Duodenal mucosa (tissue), 2 donors: ENCODE results near the gene CGN.

ENCODE experiments used
- H3K27ac ChIP-seq: one replicate; pipeline ENCODE4 v1.7.0; 2013; ENCODE audit warnings: low read depth, low read length
- H3K27me3 ChIP-seq, 2 donors: one replicate each; pipeline ENCODE4 v1.7.0; 2013; ENCODE audit warnings: low read length in 2 of 2, control low read depth in 1 of 2; ENCODE audit not compliant: insufficient read depth in 2 of 2, control insufficient read depth in 1 of 2
- H3K36me3 ChIP-seq, 2 donors: one replicate each; pipeline ENCODE4 v1.7.0; 2013; ENCODE audit warnings: low read length in 2 of 2, control low read depth in 1 of 2; ENCODE audit not compliant: insufficient read depth in 2 of 2, control insufficient read depth in 1 of 2
- H3K4me1 ChIP-seq, 2 donors: one replicate each; pipeline ENCODE4 v1.7.0; 2013; ENCODE audit warnings: low read length in 2 of 2, control low read depth in 1 of 2; ENCODE audit not compliant: insufficient read depth in 2 of 2, control insufficient read depth in 1 of 2
- H3K4me3 ChIP-seq, 2 donors: one replicate each; pipeline ENCODE4 v1.7.0; 2013; ENCODE audit warnings: low read length in 2 of 2, low read depth in 1 of 2
- H3K9ac ChIP-seq, 2 donors: one replicate each; pipeline ENCODE4 v1.7.0; 2013; ENCODE audit warnings: low read length in 2 of 2, low read depth in 1 of 2
- H3K9me3 ChIP-seq, 2 donors: one replicate each; pipeline ENCODE4 v1.7.0; 2013; ENCODE audit warnings: low read length in 2 of 2, control low read depth in 1 of 2; ENCODE audit not compliant: control insufficient read depth in 1 of 2

Gene CGN

GRCh38 chr1:151495316-151495715, 15.9 kb upstream of the CGN start:
- H3K4me1 ChIP-seq = peaks cover 10 to 16% of the 10 kb centered on the region in 2 donors
- H3K27me3 ChIP-seq = no peaks in the 10 kb centered on the region
- no peak overlapping the region for H3K9ac ChIP-seq
- no peak overlapping the region for H3K4me3 ChIP-seq
- H3K27ac ChIP-seq = no peak overlapping the region
- no peaks in the 10 kb centered on the region for H3K36me3 ChIP-seq
- no peaks in the 10 kb centered on the region for H3K9me3 ChIP-seq

GRCh38 chr1:151499365-151499764, 11.8 kb upstream of the CGN start:
- Histone ChIP-seq H3K36me3 (no peaks in the 10 kb centered on the region), H3K9ac (peak overlapping the region in 1 of 2 donors; percentile 14), H3K27ac (peak overlapping the region; percentile 43), H3K4me3 (no peak overlapping the region), H3K4me1 (peaks cover 27 to 29% of the 10 kb centered on the region in 2 donors), H3K9me3 (no peaks in the 10 kb centered on the region), H3K27me3 (no peaks in the 10 kb centered on the region)

- no peaks in the 10 kb centered on the region for H3K27me3 ChIP-seq
- H3K36me3 ChIP-seq = no peaks in the 10 kb centered on the region
- peak overlapping the region; percentile 43 for H3K27ac ChIP-seq
- peak overlapping the region in 1 of 2 donors; percentile 14 for H3K9ac ChIP-seq
- no peak overlapping the region for H3K4me3 ChIP-seq
- H3K4me1 ChIP-seq = peaks cover 25 to 27% of the 10 kb centered on the region in 2 donors
- H3K9me3 ChIP-seq = no peaks in the 10 kb centered on the region
Measured at GRCh38 chr1:151499930-151500329, 11.3 kb upstream of the CGN start.

- H3K9ac ChIP-seq = no peak overlapping the region
- H3K27me3 ChIP-seq = no peaks in the 10 kb centered on the region
- H3K4me1 ChIP-seq = peaks cover 24 to 27% of the 10 kb centered on the region in 2 donors
- H3K9me3 ChIP-seq = no peaks in the 10 kb centered on the region
- no peaks in the 10 kb centered on the region for H3K36me3 ChIP-seq
- H3K27ac ChIP-seq = no peak overlapping the region
- H3K4me3 ChIP-seq = no peak overlapping the region
Measured at GRCh38 chr1:151501474-151501873, 9.7 kb upstream of the CGN start.

GRCh38 chr1:151502035-151502700, 9.0 kb upstream of the CGN start:
- no peaks in the 10 kb centered on the region for H3K9me3 ChIP-seq

DNA sequence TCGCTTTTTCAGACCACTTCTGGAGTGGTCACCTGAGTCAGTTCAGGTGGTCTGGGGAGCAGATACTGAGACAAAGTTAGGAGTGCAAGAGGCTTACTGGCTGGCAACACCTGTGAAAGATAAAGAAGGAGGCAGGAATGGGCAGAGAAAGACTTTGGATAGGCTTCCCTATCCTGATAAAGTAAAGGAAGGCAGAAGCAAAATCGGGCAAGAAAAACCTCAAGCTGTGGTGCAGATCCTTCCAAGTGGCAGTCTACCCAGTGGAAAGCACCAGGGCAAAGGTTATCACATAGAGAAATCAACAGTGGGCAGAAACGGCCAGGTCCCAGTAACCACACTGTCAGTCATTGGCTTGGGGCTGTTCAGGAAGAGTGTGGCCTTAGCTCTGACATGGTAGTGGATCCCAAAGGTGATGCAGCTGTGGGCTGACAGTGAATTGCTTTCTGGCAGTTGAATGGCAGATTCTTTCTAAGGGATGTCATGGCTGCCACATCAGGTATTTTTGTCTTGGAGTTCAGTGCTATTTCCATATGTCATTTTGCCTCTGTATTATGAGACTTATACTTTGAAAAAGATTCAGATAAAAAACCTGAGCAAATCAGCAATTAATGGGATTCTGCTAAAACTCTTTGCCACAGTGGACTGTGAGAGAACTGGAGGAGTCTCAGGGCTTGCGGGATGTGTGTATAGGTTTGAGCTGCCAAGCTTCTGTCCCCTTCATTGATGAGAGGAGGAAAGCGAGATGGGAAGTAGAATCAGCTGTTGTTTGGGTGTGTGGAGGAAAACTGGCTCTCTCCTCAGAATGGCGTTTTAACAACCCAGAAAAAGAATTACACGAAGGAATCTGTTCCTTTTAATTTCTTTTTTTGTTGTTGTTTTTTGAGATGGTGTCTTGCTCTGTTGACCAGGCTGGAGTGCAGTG, 8.1 kb upstream of the CGN start:
- H3K9ac ChIP-seq = no peak overlapping the region
- no peak overlapping the region for H3K27ac ChIP-seq
- H3K36me3 ChIP-seq = no peaks in the 10 kb centered on the region
- no peaks in the 10 kb centered on the region for H3K27me3 ChIP-seq
- H3K9me3 ChIP-seq = no peaks in the 10 kb centered on the region
- H3K4me3 ChIP-seq = no peak overlapping the region
- peaks cover 24 to 27% of the 10 kb centered on the region in 2 donors for H3K4me1 ChIP-seq

More at GRCh38 chr1:151502035-151502700, 9.0 kb upstream of the CGN start:
- H3K4me3 ChIP-seq = no peak overlapping the region
- H3K36me3 ChIP-seq = no peaks in the 10 kb centered on the region
- no peak overlapping the region for H3K9ac ChIP-seq
- H3K27ac ChIP-seq = no peak overlapping the region
- H3K4me1 ChIP-seq = peaks cover 24 to 27% of the 10 kb centered on the region in 2 donors
- no peaks in the 10 kb centered on the region for H3K27me3 ChIP-seq

DNA sequence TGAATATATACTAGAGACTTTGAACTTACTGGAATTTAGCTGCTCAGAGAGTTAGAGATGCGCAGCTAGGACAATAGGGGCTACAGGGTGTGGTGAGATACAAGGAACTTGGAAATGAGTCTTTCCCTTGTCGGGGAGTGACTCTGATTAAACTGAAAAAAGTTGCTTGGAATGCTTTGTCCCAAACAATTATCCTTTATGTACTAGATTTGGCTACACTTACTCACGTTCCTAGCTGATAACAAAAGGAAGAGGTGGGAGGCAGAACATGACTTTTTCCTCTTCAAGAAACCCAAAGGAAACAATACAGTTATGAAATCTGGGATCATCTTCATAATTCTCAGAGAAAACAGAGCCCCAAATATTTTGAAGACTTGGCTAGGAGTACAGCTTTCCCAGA, 6.9 kb upstream of the CGN start:
- H3K27ac ChIP-seq = no peak overlapping the region
- no peaks in the 10 kb centered on the region for H3K27me3 ChIP-seq
- no peak overlapping the region for H3K9ac ChIP-seq
- peaks cover 20 to 27% of the 10 kb centered on the region in 2 donors for H3K4me1 ChIP-seq
- H3K36me3 ChIP-seq = no peaks in the 10 kb centered on the region
- H3K9me3 ChIP-seq = no peaks in the 10 kb centered on the region
- no peak overlapping the region for H3K4me3 ChIP-seq

DNA sequence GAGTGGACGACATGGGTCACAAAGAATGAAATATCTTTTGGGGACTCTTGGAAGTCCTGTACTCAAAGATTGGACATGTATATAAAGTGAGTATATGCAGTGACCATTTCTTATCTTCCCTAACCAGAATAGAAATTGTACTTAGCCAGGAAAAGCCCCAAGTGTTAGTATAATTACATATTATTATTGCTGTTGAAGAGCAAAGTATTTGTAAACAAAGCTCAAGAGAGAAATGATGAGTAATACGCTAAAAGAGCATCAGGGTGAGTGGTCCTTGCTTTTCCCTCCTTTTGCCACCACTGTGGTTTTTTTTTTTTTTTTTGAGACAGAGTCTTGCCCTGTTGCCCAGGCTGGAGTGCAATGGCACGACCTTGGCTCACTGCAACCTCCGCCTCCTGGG, 6.4 kb upstream of the CGN start:
- Histone ChIP-seq H3K27me3 (no peaks in the 10 kb centered on the region), H3K4me3 (no peak overlapping the region), H3K36me3 (no peaks in the 10 kb centered on the region), H3K27ac (no peak overlapping the region), H3K9ac (no peak overlapping the region), H3K4me1 (peaks cover 17 to 23% of the 10 kb centered on the region in 2 donors), H3K9me3 (no peaks in the 10 kb centered on the region)

GRCh38 chr1:151508833-151509232, 2.4 kb upstream of the CGN start:
- Histone ChIP-seq H3K9ac (peak overlapping the region in 1 of 2 donors; percentile 34), H3K36me3 (no peaks in the 10 kb centered on the region), H3K4me1 (peaks cover 4 to 25% of the 10 kb centered on the region in 2 donors), H3K27ac (peak overlapping the region; percentile 80), H3K9me3 (no peaks in the 10 kb centered on the region), H3K27me3 (no peaks in the 10 kb centered on the region), H3K4me3 (no peak overlapping the region)

- H3K27me3 ChIP-seq = no peaks in the 10 kb centered on the region
- H3K4me1 ChIP-seq = peaks cover 4 to 31% of the 10 kb centered on the region in 2 donors
- H3K27ac ChIP-seq = peak overlapping the region; percentile 80
- H3K4me3 ChIP-seq = peak overlapping the region in 1 of 2 donors; percentile 71
- no peaks in the 10 kb centered on the region for H3K9me3 ChIP-seq
- H3K9ac ChIP-seq = peak overlapping the region in 1 of 2 donors; percentile 34
- H3K36me3 ChIP-seq = no peaks in the 10 kb centered on the region
Measured at GRCh38 chr1:151509350-151510019, 1.7 kb upstream of the CGN start.
